Mononuclear cell (primary cell): ENCODE results near the gene SPEG. TPM values are rescaled to one million over a fixed set of nuclear protein-coding genes. Genes with fewer than 3 reads are reported as not detected.

Experiments used
- H3K27me3 ChIP-seq: 2 replicates; pipeline ENCODE4 v1.6.0; 2011; ENCODE audit warnings: low read length, control low read depth; ENCODE audit not compliant: insufficient read depth
- H3K4me1 ChIP-seq: 2 replicates; pipeline ENCODE4 v1.5.1; 2011; ENCODE audit warnings: mild to moderate bottlenecking, low read length, control low read depth; ENCODE audit not compliant: insufficient read depth
- H3K4me3 ChIP-seq: 2 replicates; pipeline ENCODE4 v1.5.1; 2011; ENCODE audit warnings: mild to moderate bottlenecking, low read length, moderate library complexity
- H3K9me3 ChIP-seq: 2 replicates; pipeline ENCODE4 v1.5.1; 2011; ENCODE audit warnings: low read depth, mild to moderate bottlenecking, control low read depth, low read length
- total RNA-seq: library from RNA; depleted of rRNA; stranded (reverse); fragments of >200 nt; gene quantifications from one replicate; pipeline ENCODE4 v1.2.3, GENCODE V29; 2012

Gene SPEG
- total RNA-seq, 1 donor = 2.4 TPM

GRCh38 chr2:219477815-219478214 lies 43.2 kb downstream of the SPEG start:
- H3K4me1 ChIP-seq = no peaks in the 10 kb centered on the region
- no peak overlapping the region for H3K4me3 ChIP-seq
- H3K27me3 ChIP-seq = peaks cover 1% of the 10 kb centered on the region
- no peaks in the 10 kb centered on the region for H3K9me3 ChIP-seq

- Histone ChIP-seq H3K4me3 (no peak overlapping the region), H3K27me3 (peaks cover 7% of the 10 kb centered on the region), H3K4me1 (peaks cover under 1% of the 10 kb centered on the region), H3K9me3 (no peaks in the 10 kb centered on the region)
These were observed 44.3 kb downstream of the SPEG start for GRCh38 chr2:219478916-219479315.

- no peak overlapping the region for H3K4me3 ChIP-seq
- peaks cover 17% of the 10 kb centered on the region for H3K27me3 ChIP-seq
- H3K4me1 ChIP-seq = peaks cover 4% of the 10 kb centered on the region
- no peaks in the 10 kb centered on the region for H3K9me3 ChIP-seq
These were observed 45.4 kb downstream of the SPEG start for GRCh38 chr2:219480004-219480403.

- H3K27me3 ChIP-seq = peaks cover 30% of the 10 kb centered on the region
These were observed 48.2 kb downstream of the SPEG start for GRCh38 chr2:219482674-219483405.

GRCh38 chr2:219483451-219484342 lies 49.1 kb downstream of the SPEG start:
- Histone ChIP-seq H3K9me3 (no peaks in the 10 kb centered on the region), H3K27me3 (peaks cover 30% of the 10 kb centered on the region), H3K4me1 (peaks cover 4% of the 10 kb centered on the region), H3K4me3 (no peak overlapping the region)

More at GRCh38 chr2:219482674-219483405, 48.2 kb downstream of the SPEG start:
- Histone ChIP-seq H3K9me3 (no peaks in the 10 kb centered on the region), H3K4me3 (no peak overlapping the region), H3K4me1 (peaks cover 4% of the 10 kb centered on the region)

GRCh38 chr2:219484343-219485200 lies 49.9 kb downstream of the SPEG start:
- peaks cover 4% of the 10 kb centered on the region for H3K4me1 ChIP-seq
- H3K27me3 ChIP-seq = peaks cover 30% of the 10 kb centered on the region
- no peaks in the 10 kb centered on the region for H3K9me3 ChIP-seq
- H3K4me3 ChIP-seq = no peak overlapping the region

GRCh38 chr2:219485201-219485580 lies 50.5 kb downstream of the SPEG start:
- Histone ChIP-seq H3K4me3 (no peak overlapping the region), H3K4me1 (peaks cover 4% of the 10 kb centered on the region), H3K27me3 (peaks cover 30% of the 10 kb centered on the region), H3K9me3 (no peaks in the 10 kb centered on the region)

GRCh38 chr2:219486380-219486959 lies 51.8 kb downstream of the SPEG start:
- peaks cover 4% of the 10 kb centered on the region for H3K4me1 ChIP-seq
- no peak overlapping the region for H3K4me3 ChIP-seq
- H3K27me3 ChIP-seq = peaks cover 30% of the 10 kb centered on the region
- H3K9me3 ChIP-seq = no peaks in the 10 kb centered on the region

- Histone ChIP-seq H3K4me3 (no peak overlapping the region), H3K27me3 (peaks cover 27% of the 10 kb centered on the region), H3K4me1 (peaks cover 4% of the 10 kb centered on the region)
These were observed 53.7 kb downstream of the SPEG start for GRCh38 chr2:219488149-219488843.

GRCh38 chr2:219488844-219489194 lies 54.2 kb downstream of the SPEG start:
- Histone ChIP-seq H3K4me1 (peaks cover 4% of the 10 kb centered on the region), H3K9me3 (no peaks in the 10 kb centered on the region), H3K4me3 (no peak overlapping the region), H3K27me3 (peaks cover 26% of the 10 kb centered on the region)

More at GRCh38 chr2:219488149-219488843, 53.7 kb downstream of the SPEG start:
- H3K9me3 ChIP-seq = no peaks in the 10 kb centered on the region

- H3K9me3 ChIP-seq = no peaks in the 10 kb centered on the region
- no peak overlapping the region for H3K4me3 ChIP-seq
- peaks cover 24% of the 10 kb centered on the region for H3K27me3 ChIP-seq
- no peaks in the 10 kb centered on the region for H3K4me1 ChIP-seq
These were observed 54.7 kb downstream of the SPEG start for GRCh38 chr2:219489315-219489714.

GRCh38 chr2:219490186-219490585 lies 55.5 kb downstream of the SPEG start:
- Histone ChIP-seq H3K4me3 (no peak overlapping the region), H3K27me3 (peaks cover 24% of the 10 kb centered on the region), H3K9me3 (no peaks in the 10 kb centered on the region), H3K4me1 (no peaks in the 10 kb centered on the region)

GRCh38 chr2:219490600-219491130 lies 56.0 kb downstream of the SPEG start:
- no peaks in the 10 kb centered on the region for H3K9me3 ChIP-seq
- no peak overlapping the region for H3K4me3 ChIP-seq
- no peaks in the 10 kb centered on the region for H3K4me1 ChIP-seq
- peaks cover 24% of the 10 kb centered on the region for H3K27me3 ChIP-seq
